HG03565 (cell line): ENCODE results near the gene PYGM.

Source experiments
- ATAC-seq: cut with Tn5 transposase; IDR thresholded peaks from one replicate; pipeline ENCODE4 v1.9.1; 2021; ENCODE audit warnings: mild to moderate bottlenecking, moderate library complexity; ENCODE audit not compliant: unreplicated experiment

Gene PYGM

GRCh38 chr11:64741375-64742086, 18.2 kb downstream of the PYGM start:
- ATAC-seq, result no peak

GRCh38 chr11:64739871-64740270, 19.9 kb downstream of the PYGM start:
- no peak for ATAC-seq

- ATAC-seq, result no peak
Observed at GRCh38 chr11:64736654-64737053, 23.1 kb downstream of the PYGM start.

- no peak for ATAC-seq
Observed at GRCh38 chr11:64735725-64736259, 24.0 kb downstream of the PYGM start.

- ATAC-seq, result no peak
Observed at GRCh38 chr11:64734811-64735724, 24.7 kb downstream of the PYGM start.

- no peak for ATAC-seq
Observed at GRCh38 chr11:64731601-64732000, 28.2 kb downstream of the PYGM start.

- ATAC-seq, result no peak
Observed at GRCh38 chr11:64729851-64730382, 29.9 kb downstream of the PYGM start.

- ATAC-seq, result no peak
Observed at GRCh38 chr11:64728757-64729365, 30.9 kb downstream of the PYGM start.

GRCh38 chr11:64726867-64727530, 32.8 kb downstream of the PYGM start:
- no peak for ATAC-seq

GRCh38 chr11:64726211-64726641, 33.5 kb downstream of the PYGM start:
- ATAC-seq, result no peak

GRCh38 chr11:64724863-64725532, 34.8 kb downstream of the PYGM start:
- ATAC-seq, result no peak

GRCh38 chr11:64723907-64724862, 35.6 kb downstream of the PYGM start:
- ATAC-seq, result no peak

- ATAC-seq, result no peak
Observed at GRCh38 chr11:64723117-64723906, 36.5 kb downstream of the PYGM start, which contains the start of gene NRXN2. TSS of gene NRXN2 (minus strand) at chr11:64723197. CDS start at chr11:64713699, 9,498 bp downstream.

GRCh38 chr11:64722141-64723065, 37.4 kb downstream of the PYGM start:
- no peak for ATAC-seq

GRCh38 chr11:64721359-64721699, 38.4 kb downstream of the PYGM start:
- no peak for ATAC-seq

- no peak for ATAC-seq
Observed at GRCh38 chr11:64720640-64721358, 39.0 kb downstream of the PYGM start.
